H9 (cell line): Measurements from ENCODE around the gene RPL14. TPM values are rescaled to one million over a fixed set of nuclear protein-coding genes. Genes with fewer than 3 reads are reported as not detected.

Source experiments
- DNase-seq: peaks from one replicate; pipeline ENCODE4 v3.0.0-alpha.2; 2017
- H2AFZ ChIP-seq: one replicate; pipeline ENCODE4 v1.6.1; 2013; ENCODE audit warnings: mild to moderate bottlenecking, low read length, control low read depth, moderate library complexity
- H2AK5ac ChIP-seq: 2 replicates; pipeline ENCODE4 v1.6.1; 2013; ENCODE audit warnings: low read length, control low read depth, mixed read lengths; ENCODE audit not compliant: insufficient read length
- H2BK120ac ChIP-seq: one replicate; pipeline ENCODE4 v1.6.1; 2013; ENCODE audit warnings: low read depth, mild to moderate bottlenecking, low read length, control low read depth, inconsistent platforms; ENCODE audit not compliant: poor library complexity, severe bottlenecking
- H2BK12ac ChIP-seq: 2 replicates; pipeline ENCODE4 v1.6.1; 2013; ENCODE audit warnings: low read length, control low read depth, mixed read lengths, low read depth; ENCODE audit not compliant: insufficient read length
- H2BK15ac ChIP-seq: 2 replicates; pipeline ENCODE4 v1.6.1; 2013; ENCODE audit warnings: low read depth, low read length, control low read depth
- H2BK20ac ChIP-seq: one replicate; pipeline ENCODE4 v1.6.1; 2013; ENCODE audit warnings: low read depth, mild to moderate bottlenecking, low read length, control low read depth, inconsistent platforms; ENCODE audit not compliant: poor library complexity, severe bottlenecking
- H2BK5ac ChIP-seq: 2 replicates; pipeline ENCODE4 v1.6.1; 2013; ENCODE audit warnings: low read length, control low read depth, mixed read lengths; ENCODE audit not compliant: insufficient read length
- H3K14ac ChIP-seq: 2 replicates; pipeline ENCODE4 v1.6.1; 2013; ENCODE audit warnings: low read length, control low read depth; ENCODE audit not compliant: insufficient read depth
- H3K18ac ChIP-seq: 2 replicates; pipeline ENCODE4 v1.6.1; 2013; ENCODE audit warnings: low read depth, mild to moderate bottlenecking, mixed read lengths, low read length, control low read depth; ENCODE audit not compliant: insufficient read length
- H3K23ac ChIP-seq: 2 replicates; pipeline ENCODE4 v1.6.1; 2013; ENCODE audit warnings: low read length, control low read depth, mixed read lengths, low read depth; ENCODE audit not compliant: insufficient read length
- H3K23me2 ChIP-seq: 2 replicates; pipeline ENCODE4 v1.6.1; 2013; ENCODE audit warnings: low read depth, mild to moderate bottlenecking, mixed read lengths, low read length, control low read depth; ENCODE audit not compliant: insufficient read length, poor library complexity, severe bottlenecking
- H3K27ac ChIP-seq: 2 replicates; pipeline ENCODE4 v1.5.1; 2013; ENCODE audit warnings: low read length, control low read depth, mixed read lengths, low read depth; ENCODE audit not compliant: insufficient read length
- H3K27me3 ChIP-seq: 2 replicates; pipeline ENCODE4 v1.6.1; 2013; ENCODE audit warnings: low read length, control low read depth, inconsistent platforms; ENCODE audit not compliant: insufficient read depth
- H3K4ac ChIP-seq: 2 replicates; pipeline ENCODE4 v1.6.1; 2013; ENCODE audit warnings: low read depth, mild to moderate bottlenecking, control low read depth, inconsistent platforms, low read length, moderate library complexity
- H3K4me1 ChIP-seq: 2 replicates; pipeline ENCODE4 v1.6.1; 2013; ENCODE audit warnings: low read length, control low read depth, inconsistent platforms; ENCODE audit not compliant: insufficient read depth
- H3K4me2 ChIP-seq: 2 replicates; pipeline ENCODE4 v1.6.1; 2013; ENCODE audit warnings: low read length, control low read depth, mixed read lengths; ENCODE audit not compliant: insufficient read length, insufficient read depth
- H3K56ac ChIP-seq: 2 replicates; pipeline ENCODE4 v1.6.1; 2013; ENCODE audit warnings: low read depth, mild to moderate bottlenecking, mixed read lengths, low read length, control low read depth; ENCODE audit not compliant: insufficient read length
- H3K79me1 ChIP-seq: 2 replicates; pipeline ENCODE4 v1.6.1; 2013; ENCODE audit warnings: low read depth, mild to moderate bottlenecking, moderate library complexity, low read length, control low read depth, inconsistent platforms; ENCODE audit not compliant: insufficient read depth, poor library complexity, severe bottlenecking
- H3K79me2 ChIP-seq: 2 replicates; pipeline ENCODE4 v1.6.1; 2013; ENCODE audit warnings: low read length, control low read depth, inconsistent platforms; ENCODE audit not compliant: insufficient read depth
- H3K9ac ChIP-seq: 2 replicates; pipeline ENCODE4 v1.6.1; 2013; ENCODE audit warnings: low read length, control low read depth, mixed read lengths; ENCODE audit not compliant: insufficient read length; ENCODE audit errors: extremely low read depth
- H3K9me3 ChIP-seq: one replicate; pipeline ENCODE4 v1.6.1; 2013; ENCODE audit warnings: low read depth, low read length, inconsistent platforms; ENCODE audit not compliant: control insufficient read depth
- H3T11ph ChIP-seq: one replicate; pipeline ENCODE4 v1.6.1; 2013; ENCODE audit warnings: mild to moderate bottlenecking, low read length, control low read depth, inconsistent platforms
- H4K20me1 ChIP-seq: one replicate; pipeline ENCODE4 v1.6.1; 2013; ENCODE audit not compliant: control insufficient read depth, insufficient read length, insufficient read depth
- H4K5ac ChIP-seq: 2 replicates; pipeline ENCODE4 v1.6.1; 2013; ENCODE audit warnings: low read depth, mild to moderate bottlenecking, mixed read lengths, low read length, control low read depth; ENCODE audit not compliant: insufficient read length
- H4K8ac ChIP-seq: replicated peaks from 2 replicates; pipeline ENCODE4 v1.6.1; 2013; ENCODE audit warnings: low read length, control low read depth, mixed read lengths, low read depth; ENCODE audit not compliant: insufficient read length
- H4K91ac ChIP-seq: 2 replicates; pipeline ENCODE4 v1.6.1; 2013; ENCODE audit warnings: low read depth, mild to moderate bottlenecking, moderate library complexity, mixed read lengths, low read length, control low read depth; ENCODE audit not compliant: insufficient read length
- H3K27ac Mint-ChIP-seq, 3 experiments: 2 replicates in 2 of 3; 3 replicates in 1 of 3; pipeline ENCODE4 v1.8.0; 2020 to 2021; ENCODE audit warnings: mixed read lengths in 3 of 3, mild to moderate bottlenecking in 1 of 3, moderate library complexity in 1 of 3
- H3K27me3 Mint-ChIP-seq: 2 replicates; pipeline ENCODE4 v1.8.0; 2021; ENCODE audit warnings: low read depth, mild to moderate bottlenecking, moderate library complexity, mixed read lengths
- H3K36me3 Mint-ChIP-seq, 3 experiments: 2 replicates in 2 of 3; 3 replicates in 1 of 3; pipeline ENCODE4 v1.8.0; 2020 to 2021; ENCODE audit warnings: low read depth in 3 of 3, mixed read lengths in 3 of 3; ENCODE audit not compliant: insufficient read depth in 1 of 3
- H3K4me1 Mint-ChIP-seq, 2 experiments: 2 replicates each; pipeline ENCODE4 v1.8.0; 2020; ENCODE audit warnings: mixed read lengths in 2 of 2
- H3K4me3 Mint-ChIP-seq, 2 experiments: 2 replicates in 1 of 2; 3 replicates in 1 of 2; pipeline ENCODE4 v1.8.0; 2020 to 2021; ENCODE audit warnings: mild to moderate bottlenecking in 2 of 2, mixed read lengths in 2 of 2, moderate library complexity in 1 of 2
- H3K9me3 Mint-ChIP-seq, 2 experiments: 2 replicates in 1 of 2; 3 replicates in 1 of 2; pipeline ENCODE4 v1.8.0; 2020; ENCODE audit warnings: mild to moderate bottlenecking in 2 of 2, mixed read lengths in 2 of 2, moderate library complexity in 1 of 2
- WGBS: extraction: QIAGEN DNeasy Blood & Tissue Kit; methylation state at CpG from one replicate; pipeline ENCODE4 v1.1.7; 2013; ENCODE audit warnings: missing lambda C conversion rate, low lambda C conversion rate, mixed read lengths; ENCODE audit not compliant: insufficient read length; ENCODE audit errors: extremely low coverage; 5-methylcytosine and 5-hydroxymethylcytosine counted together
- total RNA-seq: library from RNA; stranded (reverse); gene quantifications from 2 replicates; pipeline ENCODE4 v1.2.1, GENCODE V29; 2021
- TF ChIP-seq, protein P1 (sequence below): fragments of 200-600 bp; sonication (generic); conservative IDR thresholded peaks from 3 replicates; pipeline ENCODE4 v1.8.0; 2021; ENCODE audit warnings: antibody characterized with exemption, mild to moderate bottlenecking

RPL14 gene
- total RNA-seq, 1 experiment from 2014 or later, result 2,490 TPM

DNA sequence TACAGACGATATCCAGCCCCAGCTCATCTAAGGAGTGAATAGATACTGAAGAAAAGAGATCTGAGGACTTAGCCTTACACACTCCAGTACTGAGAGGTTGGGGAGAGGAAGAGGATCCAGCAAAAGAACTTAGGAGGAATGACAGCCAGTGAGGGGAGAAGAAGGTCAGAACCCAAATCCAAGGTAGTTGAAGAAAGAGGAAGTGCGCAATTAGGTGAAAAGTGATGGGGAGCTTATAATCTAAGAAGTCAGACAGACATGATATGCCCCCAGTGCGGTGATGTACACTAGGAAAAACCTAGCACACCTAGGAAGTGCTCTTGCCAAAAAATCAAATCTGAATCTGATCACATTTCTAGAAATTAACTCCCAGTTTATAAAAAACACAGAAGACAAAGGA is 49.5 kb upstream of the RPL14 start:
- Mint-ChIP-seq H3K36me3 (no peaks in the 10 kb centered on the region), H3K4me1 (0 out of 4 replicates have a peak, but pooled peaks cover 0 to 3% of the 10 kb centered on the region in 2 experiments), H3K9me3 (no peaks in the 10 kb centered on the region), H3K27me3 (0 out of 2 replicates have a peak, but pooled peaks cover 1% of the 10 kb centered on the region), H3K4me3 (no peak overlapping the region), H3K27ac (no peak overlapping the region)
- Histone ChIP-seq H2AFZ (no peak overlapping the region), H2BK5ac (no peak overlapping the region), H3K9ac (no peak overlapping the region), H3K23me2 (no peaks in the 10 kb centered on the region), H4K8ac (no peak overlapping the region), H3K18ac (no peak overlapping the region), H3T11ph (no peak overlapping the region), H2BK12ac (no peak overlapping the region), H2BK120ac (no peak overlapping the region), H3K14ac (no peak overlapping the region), H2BK15ac (no peak overlapping the region), H3K4ac (no peak overlapping the region), H2BK20ac (no peak overlapping the region), H4K20me1 (no peaks in the 10 kb centered on the region), H3K27ac (no peak overlapping the region), H3K79me2 (no peaks in the 10 kb centered on the region), H3K27me3 (no peaks in the 10 kb centered on the region), H3K9me3 (no peaks in the 10 kb centered on the region), H3K4me1 (no peaks in the 10 kb centered on the region; the same call in 1 of the 2 replicates), H4K5ac (no peak overlapping the region), H3K23ac (no peak overlapping the region), H2AK5ac (no peak overlapping the region), H4K91ac (no peak overlapping the region), H3K56ac (no peak overlapping the region), H3K79me1 (no peaks in the 10 kb centered on the region), H3K4me2 (no peak overlapping the region)
- DNase-seq, result no peak
- WGBS, result no CpG with 5 or more reads among the region's 3 CpGs
- TF ChIP-seq, protein P1, sequence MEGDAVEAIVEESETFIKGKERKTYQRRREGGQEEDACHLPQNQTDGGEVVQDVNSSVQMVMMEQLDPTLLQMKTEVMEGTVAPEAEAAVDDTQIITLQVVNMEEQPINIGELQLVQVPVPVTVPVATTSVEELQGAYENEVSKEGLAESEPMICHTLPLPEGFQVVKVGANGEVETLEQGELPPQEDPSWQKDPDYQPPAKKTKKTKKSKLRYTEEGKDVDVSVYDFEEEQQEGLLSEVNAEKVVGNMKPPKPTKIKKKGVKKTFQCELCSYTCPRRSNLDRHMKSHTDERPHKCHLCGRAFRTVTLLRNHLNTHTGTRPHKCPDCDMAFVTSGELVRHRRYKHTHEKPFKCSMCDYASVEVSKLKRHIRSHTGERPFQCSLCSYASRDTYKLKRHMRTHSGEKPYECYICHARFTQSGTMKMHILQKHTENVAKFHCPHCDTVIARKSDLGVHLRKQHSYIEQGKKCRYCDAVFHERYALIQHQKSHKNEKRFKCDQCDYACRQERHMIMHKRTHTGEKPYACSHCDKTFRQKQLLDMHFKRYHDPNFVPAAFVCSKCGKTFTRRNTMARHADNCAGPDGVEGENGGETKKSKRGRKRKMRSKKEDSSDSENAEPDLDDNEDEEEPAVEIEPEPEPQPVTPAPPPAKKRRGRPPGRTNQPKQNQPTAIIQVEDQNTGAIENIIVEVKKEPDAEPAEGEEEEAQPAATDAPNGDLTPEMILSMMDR, result no peak
